ENCODE data around the gene LPA.
"Not testable (repeated sequence)": the region's sequence is repeated elsewhere in the genome, so short reads cannot be mapped to it uniquely, and the experiment has no call there.

GRCh38 chr6:160595297-160595696 is 68.8 kb downstream of the LPA start:
- not testable (repeated sequence) for TF ChIP-seq CTCF (conservative IDR thresholded peaks at IDR 0.05); EZH2 (IDR thresholded peaks at IDR 0.05; ENCODE audit: low read depth)

Measured in PC-9 (cell line).